ENCODE data around the gene EDC4.

DNA sequence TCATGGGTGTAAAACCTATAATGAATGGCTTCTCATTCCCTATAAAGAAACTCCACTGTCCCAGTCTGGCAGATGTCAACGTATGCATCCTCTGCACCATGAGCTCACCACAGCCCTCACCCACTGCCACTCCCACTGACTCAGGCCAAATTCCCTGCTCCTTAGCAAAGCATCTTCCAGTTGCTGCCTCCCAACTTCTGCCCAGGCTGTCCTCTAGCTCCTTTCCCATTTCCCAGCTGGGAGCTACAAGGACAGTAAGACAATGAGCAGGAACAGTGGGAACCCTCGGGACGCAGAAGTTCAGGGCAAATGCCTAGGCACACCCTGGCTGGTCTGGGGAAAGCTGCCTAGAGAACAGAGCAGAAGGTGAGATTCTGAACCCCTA lies 39.8 kb upstream of the EDC4 start:
- TF ChIP-seq EZH2 (IDR thresholded peaks at IDR 0.05) = no peak
- TF ChIP-seq FOXP2 (optimal IDR thresholded peaks at IDR 0.05; ENCODE audit: control extremely low read depth, extremely low read length, insufficient read depth) = no peak
- no peak for TF ChIP-seq POLR2AphosphoS5 (IDR thresholded peaks at IDR 0.05; ENCODE audit: borderline replicate concordance, low read depth, low read length)

Measured in SK-N-MC (cell line).